Skeletal muscle tissue (tissue), 4 donors: ENCODE measurements around the gene ERP44. TPM values are rescaled to one million over a fixed set of nuclear protein-coding genes. Genes with fewer than 3 reads are reported as not detected.
A peak's percentile ranks its signal among the peaks of the same experiment; 100 is the strongest.
"Not testable (repeated sequence)": the region's sequence is repeated elsewhere in the genome, so short reads cannot be mapped to it uniquely, and the experiment has no call there.

Experiments
- H3K27ac ChIP-seq: one replicate; pipeline ENCODE4 v1.7.0; 2013; ENCODE audit warnings: mild to moderate bottlenecking, low read depth, low read length, inconsistent platforms
- H3K27me3 ChIP-seq, 3 donors: one replicate each; pipeline ENCODE4 v1.7.0; 2013; ENCODE audit warnings: low read length in 3 of 3; ENCODE audit not compliant: control insufficient read depth in 3 of 3, insufficient read depth in 3 of 3
- H3K36me3 ChIP-seq, 3 donors: one replicate each; pipeline ENCODE4 v1.7.0; 2013; ENCODE audit warnings: low read length in 3 of 3; ENCODE audit not compliant: control insufficient read depth in 3 of 3, insufficient read depth in 3 of 3
- H3K4me1 ChIP-seq, 3 donors: one replicate each; pipeline ENCODE4 v1.7.0; 2013; ENCODE audit warnings: low read length in 3 of 3, mild to moderate bottlenecking in 3 of 3; ENCODE audit not compliant: control insufficient read depth in 3 of 3, insufficient read depth in 3 of 3
- H3K4me3 ChIP-seq, 3 donors: one replicate each; pipeline ENCODE4 v1.7.0; 2013; ENCODE audit warnings: low read length in 3 of 3
- H3K9ac ChIP-seq, 3 donors: one replicate each; pipeline ENCODE4 v1.7.0; 2013; ENCODE audit warnings: low read length in 3 of 3, mild to moderate bottlenecking in 3 of 3, moderate library complexity in 2 of 3, low read depth in 1 of 3
- H3K9me3 ChIP-seq, 3 donors: one replicate each; pipeline ENCODE4 v1.7.0; 2013; ENCODE audit warnings: low read length in 3 of 3; ENCODE audit not compliant: control insufficient read depth in 3 of 3
- total RNA-seq: library from RNA; depleted of rRNA; stranded (reverse); fragments of >200 nt; gene quantifications from one replicate; pipeline ENCODE4 v1.2.3, GENCODE V29; 2014
- donor health status: Osteomylitis.

ERP44 gene
- total RNA-seq, 1 donor from 2014 or later = 9.4 TPM

GRCh38 chr9:100104314-100104713, 5.5 kb upstream of the ERP44 start:
- Histone ChIP-seq H3K9ac (no peak overlapping the region), H3K9me3 (no peaks in the 10 kb centered on the region), H3K4me1 (peaks cover 4 to 9% (median 5%) of the 10 kb centered on the region in 3 donors), H3K4me3 (no peak overlapping the region), H3K36me3 (peaks cover 16 to 32% (median 28%) of the 10 kb centered on the region in 3 donors), H3K27me3 (no peaks in the 10 kb centered on the region), H3K27ac (no peak overlapping the region)

DNA sequence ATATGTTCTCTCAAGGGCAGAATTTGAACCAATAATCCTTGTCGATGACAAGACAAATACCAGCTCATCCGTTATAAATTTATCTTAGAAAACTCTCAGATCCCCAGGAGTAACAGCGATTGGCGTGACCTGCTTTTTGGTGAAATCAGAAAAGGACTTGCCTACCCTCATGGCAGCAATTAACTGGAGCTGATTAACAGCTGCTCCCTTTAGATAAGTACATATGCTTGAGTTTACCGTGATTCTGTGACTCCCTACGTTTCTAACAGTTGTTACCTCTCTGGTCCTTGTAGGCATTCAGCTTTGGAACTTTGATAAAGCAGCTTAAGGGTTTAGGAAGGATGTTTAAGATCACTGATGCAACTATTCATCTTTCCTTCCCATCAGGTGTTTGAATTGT, 2.8 kb upstream of the ERP44 start:
- H3K9ac ChIP-seq = no peak overlapping the region
- no peaks in the 10 kb centered on the region for H3K9me3 ChIP-seq
- peaks cover 9 to 24% (median 19%) of the 10 kb centered on the region in 3 donors for H3K4me1 ChIP-seq
- H3K4me3 ChIP-seq = no peak overlapping the region
- no peaks in the 10 kb centered on the region for H3K27me3 ChIP-seq
- peaks cover 17 to 24% (median 17%) of the 10 kb centered on the region in 3 donors for H3K36me3 ChIP-seq
- H3K27ac ChIP-seq = no peak overlapping the region

DNA sequence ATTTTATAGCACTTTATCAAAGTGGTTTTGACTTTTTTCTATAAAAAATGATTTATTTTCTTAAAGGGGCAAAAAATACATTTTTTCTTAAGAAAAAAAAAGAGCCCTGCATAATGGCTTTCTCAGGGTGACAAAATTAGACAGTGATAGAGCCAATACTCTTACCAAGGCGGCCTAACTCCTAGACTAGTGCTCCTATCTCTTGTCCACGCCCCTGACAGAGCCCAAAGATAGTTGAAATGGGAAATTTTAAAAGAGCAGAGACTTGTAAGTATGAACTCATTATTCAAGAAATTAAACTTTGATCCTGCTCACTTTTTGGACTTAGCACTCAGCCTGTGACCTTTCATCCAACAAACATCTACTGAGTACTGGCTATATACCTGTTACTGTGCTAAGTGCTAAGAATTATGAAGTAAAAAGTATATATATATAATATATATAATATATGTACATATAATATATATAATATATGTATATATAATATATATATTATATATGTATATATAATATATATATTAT, 1.4 kb upstream of the ERP44 start:
- Histone ChIP-seq H3K4me1 (peaks cover 9 to 24% (median 19%) of the 10 kb centered on the region in 3 donors), H3K9me3 (no peaks in the 10 kb centered on the region), H3K27me3 (no peaks in the 10 kb centered on the region), H3K4me3 (peak overlapping the region; percentile 89 to 99 (median 99)), H3K36me3 (peaks cover 10 to 12% (median 12%) of the 10 kb centered on the region in 3 donors), H3K9ac (peak overlapping the region in 2 of 3 donors; percentile 95 to 99), H3K27ac (peak overlapping the region; percentile 69)

DNA sequence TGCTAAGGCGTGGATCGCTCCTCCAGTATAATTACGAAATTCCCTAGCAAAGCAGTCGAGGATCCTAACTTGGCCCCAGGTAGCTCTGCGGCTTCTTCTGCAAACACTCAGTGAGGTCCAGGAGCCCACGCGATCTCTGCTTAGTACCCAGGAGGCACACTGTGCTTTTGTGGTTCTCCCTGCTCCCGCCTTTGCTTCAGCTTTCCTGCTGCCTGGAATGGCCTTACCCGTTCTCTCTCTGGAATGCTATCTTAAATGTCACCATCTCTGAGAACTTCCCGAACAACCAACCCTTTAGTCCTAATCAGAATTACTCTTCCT, 882 bp upstream of the ERP44 start:
- no peaks in the 10 kb centered on the region for H3K27me3 ChIP-seq
- peaks cover 9 to 24% (median 19%) of the 10 kb centered on the region in 3 donors for H3K4me1 ChIP-seq
- peak overlapping the region; percentile 69 for H3K27ac ChIP-seq
- peak overlapping the region; percentile 83 to 99 (median 95) for H3K9ac ChIP-seq
- H3K36me3 ChIP-seq = peaks cover 8 to 12% (median 9%) of the 10 kb centered on the region in 3 donors
- H3K4me3 ChIP-seq = peak overlapping the region; percentile 89 to 99 (median 99)
- H3K9me3 ChIP-seq = no peaks in the 10 kb centered on the region

- peaks cover 9 to 24% (median 19%) of the 10 kb centered on the region in 3 donors for H3K4me1 ChIP-seq
- peak overlapping the region; percentile 92 for H3K27ac ChIP-seq
- H3K36me3 ChIP-seq = peaks cover 0 to 6% (median 4%) of the 10 kb centered on the region in 3 donors
- no peaks in the 10 kb centered on the region for H3K27me3 ChIP-seq
- H3K4me3 ChIP-seq = peak overlapping the region; percentile 99 to 100 (median 99)
- H3K9me3 ChIP-seq = no peaks in the 10 kb centered on the region
- peak overlapping the region; percentile 95 to 99 (median 99) for H3K9ac ChIP-seq
Measured at GRCh38 chr9:100098046-100098886, 534 bp downstream of the ERP44 start.

DNA sequence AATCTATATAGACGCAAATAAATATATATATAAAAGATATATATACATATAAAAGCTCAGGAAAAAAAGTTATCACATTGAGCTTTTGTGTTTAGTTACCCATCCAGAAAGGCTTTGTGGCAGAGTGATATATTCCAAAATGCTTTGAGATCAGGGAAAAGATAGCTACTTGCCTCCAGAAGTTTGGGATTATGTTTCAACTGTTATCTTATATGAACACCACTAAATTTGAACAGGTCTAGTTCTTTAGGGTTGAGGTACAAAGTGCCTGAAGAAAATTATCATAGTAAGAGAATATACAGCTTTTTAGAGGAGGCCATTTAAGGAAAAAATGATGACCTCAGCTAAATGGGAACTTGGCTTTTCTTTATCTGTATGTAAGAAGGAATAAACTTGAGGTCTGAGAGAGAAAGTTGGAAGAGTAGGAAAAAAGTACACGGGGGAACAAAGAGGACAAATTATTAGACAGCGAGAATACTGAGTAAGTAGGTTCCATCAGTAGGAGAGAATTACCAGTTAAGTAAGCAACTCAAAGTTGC, 2.4 kb downstream of the ERP44 start:
- H3K27me3 ChIP-seq = no peaks in the 10 kb centered on the region
- no peaks in the 10 kb centered on the region for H3K9me3 ChIP-seq
- no peak overlapping the region for H3K27ac ChIP-seq
- H3K4me1 ChIP-seq = peaks cover 9 to 24% (median 19%) of the 10 kb centered on the region in 3 donors
- H3K9ac ChIP-seq = no peak overlapping the region
- no peak overlapping the region for H3K4me3 ChIP-seq
- peaks cover 0 to 4% (median 0%) of the 10 kb centered on the region in 3 donors for H3K36me3 ChIP-seq

DNA sequence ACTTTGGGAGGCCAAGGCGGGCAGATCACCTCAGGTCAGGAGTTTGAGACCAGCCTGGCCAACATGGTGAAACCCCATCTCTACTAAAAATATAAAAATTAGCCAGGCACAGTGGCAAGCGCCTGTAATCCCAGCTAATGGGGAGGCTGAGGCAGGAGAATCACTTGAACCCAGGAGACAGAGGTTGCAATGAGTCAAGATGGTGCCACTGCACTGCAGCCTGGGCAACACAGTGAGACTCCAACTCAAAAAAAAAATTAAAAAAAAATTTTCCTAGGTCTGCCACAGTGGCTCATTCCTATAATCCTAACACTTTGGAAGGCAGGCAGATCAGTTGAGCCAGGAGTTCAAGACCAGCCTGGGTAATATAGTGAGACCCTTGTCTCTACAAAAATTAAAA, 4.4 kb downstream of the ERP44 start:
- H3K27ac ChIP-seq, H3K9me3 ChIP-seq, H3K27me3 ChIP-seq, H3K36me3 ChIP-seq, H3K4me3 ChIP-seq, H3K9ac ChIP-seq: not testable (repeated sequence)
- H3K4me1 ChIP-seq = peaks cover 5 to 15% (median 14%) of the 10 kb centered on the region in 3 donors

- no peaks in the 10 kb centered on the region for H3K9me3 ChIP-seq
- H3K36me3 ChIP-seq = no peaks in the 10 kb centered on the region
- H3K27me3 ChIP-seq = no peaks in the 10 kb centered on the region
- H3K4me3 ChIP-seq = no peak overlapping the region
- no peak overlapping the region for H3K9ac ChIP-seq
- H3K4me1 ChIP-seq = peaks cover 0 to 3% (median 0%) of the 10 kb centered on the region in 3 donors
- H3K27ac ChIP-seq = no peak overlapping the region
Measured at GRCh38 chr9:100092066-100092465, 6.7 kb downstream of the ERP44 start.

GRCh38 chr9:100091650-100092049, 7.2 kb downstream of the ERP44 start:
- Histone ChIP-seq H3K36me3 (no peaks in the 10 kb centered on the region), H3K27ac (no peak overlapping the region), H3K9ac (no peak overlapping the region), H3K27me3 (no peaks in the 10 kb centered on the region), H3K4me1 (no peaks in the 10 kb centered on the region), H3K4me3 (no peak overlapping the region), H3K9me3 (no peaks in the 10 kb centered on the region)

DNA sequence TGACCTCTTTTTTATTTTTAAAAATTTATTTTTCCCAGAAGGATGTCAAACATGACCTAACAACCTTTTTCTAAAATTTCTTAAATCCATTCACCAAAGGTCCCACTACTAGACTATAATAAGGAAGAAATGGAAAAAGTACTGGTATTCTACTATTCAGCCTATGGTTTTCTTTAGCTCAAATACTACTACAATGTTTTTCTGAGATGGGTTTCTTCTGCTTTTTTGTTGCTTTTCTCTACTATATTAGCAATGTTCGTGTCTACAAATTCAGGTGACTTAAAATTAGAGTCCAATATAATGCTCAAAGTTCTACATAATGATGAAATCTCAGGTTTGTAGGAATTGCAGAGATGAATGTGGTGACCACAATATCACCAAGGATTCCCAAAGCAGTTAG, 7.9 kb downstream of the ERP44 start:
- Histone ChIP-seq H3K4me3 (no peak overlapping the region), H3K9ac (no peak overlapping the region), H3K36me3 (no peaks in the 10 kb centered on the region), H3K4me1 (no peaks in the 10 kb centered on the region), H3K9me3 (no peaks in the 10 kb centered on the region), H3K27ac (no peak overlapping the region), H3K27me3 (no peaks in the 10 kb centered on the region)
